Stomach (tissue), 9 donors: ENCODE measurements around the gene POU2AF2. TPM values are rescaled to one million over a fixed set of nuclear protein-coding genes. Genes with fewer than 3 reads are reported as not detected.
A peak's percentile ranks its signal among the peaks of the same experiment; 100 is the strongest.

Source experiments
- DNase-seq, 2 donors: peaks; one replicate each; pipeline versions ENCODE4 v3.0.0 to v3.0.0-alpha.2; 2013 to 2019
- H3K27ac ChIP-seq, 5 donors: fragments of 200-600 bp in 4 of 5; sonication (generic) in 4 of 5; one replicate each; pipeline ENCODE4 v1.5.1; 2013 to 2019; ENCODE audit warnings: mild to moderate bottlenecking in 1 of 5, moderate library complexity in 1 of 5
- H3K27me3 ChIP-seq, 3 donors: fragments of 200-600 bp; sonication (generic); one replicate each; pipeline ENCODE4 v1.5.1; 2017 to 2019; ENCODE audit warnings: mixed run types in 1 of 3
- H3K36me3 ChIP-seq, 4 donors: fragments of 200-600 bp; sonication (generic); 1 replicate in 3 of 4; 2 replicates in 1 of 4; pipeline ENCODE4 v1.5.1; 2016 to 2019
- H3K4me1 ChIP-seq, 4 donors: fragments of 200-600 bp; sonication (generic); one replicate each; pipeline ENCODE4 v1.5.1; 2016 to 2019
- H3K4me3 ChIP-seq, 4 donors: fragments of 200-600 bp; sonication (generic) in 3 of 4; one replicate each; pipeline ENCODE4 v1.5.1; 2016 to 2019; ENCODE audit warnings: mild to moderate bottlenecking in 1 of 4
- H3K9me3 ChIP-seq, 4 donors: fragments of 200-600 bp; sonication (generic); one replicate each; pipeline ENCODE4 v1.5.1; 2016 to 2019
- CTCF ChIP-seq, 7 experiments: fragments of 450-650 bp in 4 of 7; fragments of 200-600 bp in 3 of 7; sonication (generic) in 3 of 7; IDR thresholded peaks; one replicate each; pipeline ENCODE4 v1.5.1; 2016 to 2019; ENCODE audit warnings: antibody characterized with exemption in 7 of 7, control low read depth in 2 of 7, mild to moderate bottlenecking in 1 of 7
- EP300 ChIP-seq: sonication (generic); formaldehyde crosslinking; IDR thresholded peaks from one replicate; pipeline ENCODE4 v1.6.1; 2017; ENCODE audit warnings: antibody characterized with exemption
- POLR2A ChIP-seq, 4 donors: fragments of 450-650 bp; IDR thresholded peaks; one replicate each; pipeline ENCODE4 v1.6.1; 2016; ENCODE audit warnings: antibody characterized with exemption in 4 of 4, control low read depth in 2 of 4, mild to moderate bottlenecking in 1 of 4, moderate library complexity in 1 of 4
- POLR2AphosphoS5 ChIP-seq, 3 donors: sonication (generic); formaldehyde crosslinking; IDR thresholded peaks; one replicate each; pipeline ENCODE4 v1.6.1; 2016; ENCODE audit warnings: antibody characterized with exemption in 3 of 3
- WGBS, 5 donors: extraction: QIAGEN DNeasy Blood & Tissue Kit in 3 of 5; methylation state at CpG; one replicate each; pipeline versions ENCODE4 v1.1.5 to v1.1.7; 2013 to 2018; 5-methylcytosine and 5-hydroxymethylcytosine counted together
- intact Hi-C: fragments of 100-400 bp; cut with DNase I; formaldehyde crosslinking; loops from one replicate; pipeline ENCODE4 v1.15.1; 2023; ENCODE audit warnings: low total_unique reads
- polyA plus RNA-seq, 3 donors: library from polyadenylated mRNA; stranded (reverse); fragments of 200-250 nt; gene quantifications; one replicate each; pipeline ENCODE4 v1.2.3, GENCODE V29; 2013
- total RNA-seq, 5 donors: library from RNA; depleted of rRNA; stranded (reverse); fragments of >200 nt; gene quantifications; one replicate each; pipeline versions ENCODE4 v1.1.0 to v1.2.3, GENCODE V29; 2014 to 2016
- donor health status: healthy with polysubstance abuse.
- donor health status: Bipolar disorder and iron deficiency.
- donor health status: healthy.

The POU2AF2 gene
- total and polyA plus RNA-seq, 8 donors, result 2.4 to 3.9 (median 3.1) TPM; not detected in 5

GRCh38 chr11:111230122-111230465, 15.4 kb upstream of the POU2AF2 start:
- Histone ChIP-seq H3K9me3 (no peaks in the 10 kb centered on the region), H3K36me3 (no peaks in the 10 kb centered on the region), H3K27ac (peak overlapping the region in 2 of 5 donors; percentile 65 to 70), H3K27me3 (no peaks in the 10 kb centered on the region), H3K4me3 (peak overlapping the region; percentile 37 to 60 (median 44)), H3K4me1 (peaks cover 4 to 16% (median 11%) of the 10 kb centered on the region in 4 donors)
- no peak for DNase-seq
- no peak for TF ChIP-seq EP300
- TF ChIP-seq POLR2AphosphoS5 (IDR thresholded peaks at IDR 0.05), result no peak
- no peak for TF ChIP-seq CTCF (IDR thresholded peaks at IDR 0.05)
- no peak for TF ChIP-seq POLR2A (IDR thresholded peaks at IDR 0.05)
- 42 to 50% (median 49%) methylated on average over 6 of the region's 6 CpGs for WGBS, 5 donors
- intact Hi-C loops, result no loop called here

GRCh38 chr11:111231836-111232235, 13.7 kb upstream of the POU2AF2 start:
- Histone ChIP-seq H3K9me3 (no peaks in the 10 kb centered on the region), H3K27me3 (no peaks in the 10 kb centered on the region), H3K36me3 (no peaks in the 10 kb centered on the region), H3K4me3 (no peak overlapping the region), H3K4me1 (peaks cover 4 to 25% (median 11%) of the 10 kb centered on the region in 4 donors), H3K27ac (no peak overlapping the region)
- DNase-seq, result peak in 1 of 2 donors; percentile 12
- intact Hi-C loops, result no loop called here
- WGBS, 5 donors, result 30 to 64% (median 44%) methylated on average over 3 of the region's 3 CpGs
- TF ChIP-seq CTCF (IDR thresholded peaks at IDR 0.05), result no peak
- TF ChIP-seq POLR2A (IDR thresholded peaks at IDR 0.05), result no peak
- TF ChIP-seq POLR2AphosphoS5 (IDR thresholded peaks at IDR 0.05), result no peak
- TF ChIP-seq EP300, result no peak

GRCh38 chr11:111236383-111236782, 9.1 kb upstream of the POU2AF2 start:
- Histone ChIP-seq H3K36me3 (no peaks in the 10 kb centered on the region), H3K27me3 (no peaks in the 10 kb centered on the region), H3K4me3 (no peak overlapping the region), H3K27ac (peak overlapping the region in 1 of 5 donors; percentile 25), H3K4me1 (peaks cover 0 to 15% (median 3%) of the 10 kb centered on the region in 4 donors), H3K9me3 (no peaks in the 10 kb centered on the region)
- intact Hi-C loops, result no loop called here
- DNase-seq, result no peak
- WGBS, 5 donors, result 20 to 31% (median 29%) methylated on average over 2 of the region's 2 CpGs
- TF ChIP-seq EP300 (no peak), POLR2A (IDR thresholded peaks at IDR 0.05) (no peak), POLR2AphosphoS5 (IDR thresholded peaks at IDR 0.05) (no peak), CTCF (IDR thresholded peaks at IDR 0.05) (no peak)

- Histone ChIP-seq H3K36me3 (no peaks in the 10 kb centered on the region), H3K9me3 (no peaks in the 10 kb centered on the region), H3K27ac (no peak overlapping the region), H3K4me3 (no peak overlapping the region), H3K27me3 (no peaks in the 10 kb centered on the region), H3K4me1 (peaks cover 0 to 9% (median 0%) of the 10 kb centered on the region in 4 donors)
- no peak for DNase-seq
- intact Hi-C loops, result no loop called here
- WGBS, 5 donors, result 52 to 92% (median 82%) methylated on average over 1 of the region's 1 CpG
- TF ChIP-seq CTCF (IDR thresholded peaks at IDR 0.05) (no peak), EP300 (no peak), POLR2A (IDR thresholded peaks at IDR 0.05) (no peak), POLR2AphosphoS5 (IDR thresholded peaks at IDR 0.05) (no peak)
These were observed 7.6 kb upstream of the POU2AF2 start for GRCh38 chr11:111237926-111238325.
